ENCODE measurements around the gene USP6NL.

USP6NL gene

GRCh38 chr10:11602919-11603523, 8.4 kb downstream of the USP6NL start:
- TF ChIP-seq CTCF (IDR thresholded peaks at IDR 0.05; ENCODE audit: insufficient read depth, low read depth, low read length, missing control alignments): no peak
- H3K4me3 ChIP-seq (ENCODE audit: low read length): no peak overlapping the region
- DNase-seq (ENCODE audit: low read depth): peak; percentile 80

- no peak for TF ChIP-seq CTCF (IDR thresholded peaks at IDR 0.05; ENCODE audit: insufficient read depth, low read depth, low read length, missing control alignments)
- H3K4me3 ChIP-seq (ENCODE audit: low read length): no peak overlapping the region
- DNase-seq (ENCODE audit: low read depth): no peak
Measured at GRCh38 chr10:11602358-11602757, 9.1 kb downstream of the USP6NL start.

- no peak overlapping the region for H3K4me3 ChIP-seq (ENCODE audit: low read length)
- no peak for DNase-seq (ENCODE audit: low read depth)
- TF ChIP-seq CTCF (IDR thresholded peaks at IDR 0.05; ENCODE audit: insufficient read depth, low read depth, low read length, missing control alignments): no peak
Measured at GRCh38 chr10:11601670-11602069, 9.8 kb downstream of the USP6NL start.

- TF ChIP-seq CTCF (IDR thresholded peaks at IDR 0.05; ENCODE audit: insufficient read depth, low read depth, low read length, missing control alignments): no peak
- DNase-seq (ENCODE audit: low read depth): no peak
- no peak overlapping the region for H3K4me3 ChIP-seq (ENCODE audit: low read length)
Measured at GRCh38 chr10:11600280-11600679, 11.2 kb downstream of the USP6NL start.

GRCh38 chr10:11598712-11599397, 12.6 kb downstream of the USP6NL start:
- no peak for TF ChIP-seq CTCF (IDR thresholded peaks at IDR 0.05; ENCODE audit: insufficient read depth, low read depth, low read length, missing control alignments)
- no peak overlapping the region for H3K4me3 ChIP-seq (ENCODE audit: low read length)
- DNase-seq (ENCODE audit: low read depth): no peak

GRCh38 chr10:11597470-11597869, 14.0 kb downstream of the USP6NL start:
- DNase-seq (ENCODE audit: low read depth): no peak
- no peak overlapping the region for H3K4me3 ChIP-seq (ENCODE audit: low read length)
- no peak for TF ChIP-seq CTCF (IDR thresholded peaks at IDR 0.05; ENCODE audit: insufficient read depth, low read depth, low read length, missing control alignments)

- peak; percentile 26 for DNase-seq (ENCODE audit: low read depth)
- H3K4me3 ChIP-seq (ENCODE audit: low read length): no peak overlapping the region
- no peak for TF ChIP-seq CTCF (IDR thresholded peaks at IDR 0.05; ENCODE audit: insufficient read depth, low read depth, low read length, missing control alignments)
Measured at GRCh38 chr10:11595395-11595692, 16.1 kb downstream of the USP6NL start.

All from epithelial cell of esophagus (primary cell).